Right lobe of liver (tissue), 6 donors: ENCODE data around the gene RPRD1B. TPM values are rescaled to one million over a fixed set of nuclear protein-coding genes. Genes with fewer than 3 reads are reported as not detected.
"Not testable (repeated sequence)": the region's sequence is repeated elsewhere in the genome, so short reads cannot be mapped to it uniquely, and the experiment has no call there.

ENCODE experiments used
- ATAC-seq, 4 donors: fragments of 200-7000 bp; cut with Tn5 transposase; one replicate each; pipeline ENCODE4 v1.9.1; 2020; ENCODE audit warnings: mild to moderate bottlenecking in 4 of 4, moderate library complexity in 4 of 4
- DNase-seq, 3 donors: peaks; one replicate each; pipeline ENCODE4 v3.0.0-alpha.2; 2020
- H3K27ac ChIP-seq, 3 donors: fragments of 200-600 bp; one replicate each; pipeline ENCODE4 v1.8.0; 2022
- H3K27me3 ChIP-seq, 2 donors: fragments of 200-600 bp; one replicate each; pipeline ENCODE4 v1.8.0; 2022
- H3K36me3 ChIP-seq, 4 donors: fragments of 200-600 bp; sonication (generic) in 1 of 4; one replicate each; pipeline versions ENCODE4 v1.5.1 to v1.8.0; 2017 to 2022; ENCODE audit warnings: control low read depth in 1 of 4
- H3K4me1 ChIP-seq, 4 donors: fragments of 200-600 bp; sonication (generic) in 1 of 4; one replicate each; pipeline versions ENCODE4 v1.5.1 to v1.8.0; 2017 to 2022; ENCODE audit warnings: control low read depth in 1 of 4
- H3K4me3 ChIP-seq, 3 donors: fragments of 200-600 bp; one replicate each; pipeline ENCODE4 v1.8.0; 2022
- H3K9me3 ChIP-seq, 4 donors: fragments of 200-600 bp; sonication (generic) in 1 of 4; one replicate each; pipeline versions ENCODE4 v1.5.1 to v1.8.0; 2017 to 2022; ENCODE audit warnings: control low read depth in 1 of 4
- CTCF ChIP-seq, 4 donors: fragments of 200-600 bp in 3 of 4; fragments of 450-650 bp in 1 of 4; IDR thresholded peaks; one replicate each; pipeline versions ENCODE4 v1.5.1 to v1.8.0; 2016 to 2022; ENCODE audit warnings: antibody characterized with exemption in 4 of 4, mild to moderate bottlenecking in 2 of 4
- POLR2A ChIP-seq: fragments of 450-650 bp; IDR thresholded peaks from one replicate; pipeline ENCODE4 v1.6.1; 2017; ENCODE audit warnings: antibody characterized with exemption, mild to moderate bottlenecking
- WGBS: methylation state at CpG from one replicate; pipeline ENCODE4 v1.1.6; 2018; ENCODE audit warnings: low coverage, low lambda C conversion rate; ENCODE audit not compliant: insufficient coverage; ENCODE audit errors: missing lambda C conversion rate; 5-methylcytosine and 5-hydroxymethylcytosine counted together
- intact Hi-C, 2 donors: fragments of 100-400 bp; cut with DNase I; formaldehyde crosslinking; loops; one replicate each; pipeline versions ENCODE4 v1.11.2 to v1.14.1; 2022
- total RNA-seq, 6 experiments: library from RNA; depleted of rRNA in 2 of 6; stranded (reverse); fragments of >200 nt in 2 of 6; fragmentation: NEBNext Ultra II Directional in 3 of 6; extraction: Animal tissue kit (Norgen Biotek cat#: 25700) in 3 of 6; gene quantifications; one replicate each; pipeline versions ENCODE4 v1.1.0 to v1.2.4, GENCODE V29; 2016 to 2023
- donor health status: DM: no; HTN: yes; CAD: no.
- donor health status: DM: no; HTN: no; CAD: no.
- donor health status: DM: no; HTN: no; CAD: no.
- donor health status: DM: no; HTN: yes; CAD: no.
- donor health status: DM: no; HTN: yes; CAD: no.

The RPRD1B gene
- total RNA-seq, 6 experiments from 2014 or later = 25.0 to 153 (median 37.9) TPM

GRCh38 chr20:38094373-38094891 lies 60.9 kb downstream of the RPRD1B start:
- Histone ChIP-seq H3K4me1 (peaks cover 0 to 23% (median 2%) of the 10 kb centered on the region in 4 donors), H3K27me3 (no peaks in the 10 kb centered on the region), H3K27ac (peak overlapping the region; percentile 45 to 61 (median 54)), H3K4me3 (no peak overlapping the region), H3K36me3 (peaks cover 0 to 15% (median 6%) of the 10 kb centered on the region in 4 donors), H3K9me3 (no peaks in the 10 kb centered on the region)
- 9% methylated on average over 1 of the region's 1 CpG for WGBS
- DNase-seq (no peak), ATAC-seq (peak; percentile 43 to 70 (median 55))
- intact Hi-C loops = no loop called here
- TF ChIP-seq POLR2A (no peak), CTCF (IDR thresholded peaks at IDR 0.05) (no peak)

GRCh38 chr20:38095017-38095686 lies 61.6 kb downstream of the RPRD1B start:
- H3K4me3 ChIP-seq = no peak overlapping the region
- ATAC-seq = peak; percentile 29 to 76 (median 62)
- peaks cover 0 to 23% (median 2%) of the 10 kb centered on the region in 4 donors for H3K4me1 ChIP-seq
- WGBS = 58% methylated on average over 3 of the region's 7 CpGs
- DNase-seq = no peak
- H3K36me3 ChIP-seq = peaks cover 0 to 7% (median 4%) of the 10 kb centered on the region in 4 donors
- peak overlapping the region; percentile 45 to 61 (median 54) for H3K27ac ChIP-seq
- intact Hi-C loops = no loop called here
- TF ChIP-seq POLR2A = no peak
- no peak for TF ChIP-seq CTCF (IDR thresholded peaks at IDR 0.05)
- H3K9me3 ChIP-seq = no peaks in the 10 kb centered on the region
- H3K27me3 ChIP-seq = no peaks in the 10 kb centered on the region

- H3K36me3 ChIP-seq = no peaks in the 10 kb centered on the region
- TF ChIP-seq POLR2A (no peak), CTCF (IDR thresholded peaks at IDR 0.05) (no peak)
- H3K27ac ChIP-seq = no peak overlapping the region
- H3K4me3 ChIP-seq = no peak overlapping the region
- H3K9me3 ChIP-seq = no peaks in the 10 kb centered on the region
- WGBS = 57% methylated on average over 1 of the region's 1 CpG
- no peak for DNase-seq
- H3K27me3 ChIP-seq = no peaks in the 10 kb centered on the region
- intact Hi-C loops = no loop called here
- peak; percentile 8 to 73 (median 32) for ATAC-seq
- H3K4me1 ChIP-seq = peaks cover 0 to 11% (median under 1%) of the 10 kb centered on the region in 4 donors
These were observed 65.4 kb downstream of the RPRD1B start for GRCh38 chr20:38098952-38099351.

GRCh38 chr20:38102206-38102605 lies 68.7 kb downstream of the RPRD1B start:
- ATAC-seq, H3K4me3 ChIP-seq, H3K27me3 ChIP-seq, intact Hi-C loops, H3K4me1 ChIP-seq, H3K36me3 ChIP-seq, DNase-seq, H3K27ac ChIP-seq, H3K9me3 ChIP-seq: not testable (repeated sequence)
- 88% methylated on average over 5 of the region's 5 CpGs for WGBS

GRCh38 chr20:38104285-38104684 lies 70.7 kb downstream of the RPRD1B start:
- 28% methylated on average over 1 of the region's 1 CpG for WGBS
- no peaks in the 10 kb centered on the region for H3K36me3 ChIP-seq

More at GRCh38 chr20:38104285-38104684, 70.7 kb downstream of the RPRD1B start:
- intact Hi-C loops = no loop called here
- Histone ChIP-seq H3K27me3 (no peaks in the 10 kb centered on the region), H3K4me1 (peaks cover 0 to 3% (median 0%) of the 10 kb centered on the region in 4 donors), H3K9me3 (no peaks in the 10 kb centered on the region), H3K4me3 (no peak overlapping the region), H3K27ac (no peak overlapping the region)
- TF ChIP-seq CTCF (IDR thresholded peaks at IDR 0.05) (no peak), POLR2A (no peak)
- ATAC-seq (no peak), DNase-seq (no peak)
